AG04450 (cell line): ENCODE results near the gene RETSAT. TPM values are rescaled to one million over a fixed set of nuclear protein-coding genes. Genes with fewer than 3 reads are reported as not detected.
A peak's percentile ranks its signal among the peaks of the same experiment; 100 is the strongest.
"Not testable (repeated sequence)": the region's sequence is repeated elsewhere in the genome, so short reads cannot be mapped to it uniquely, and the experiment has no call there.

ENCODE experiments used
- CTCF ChIA-PET: fragments of 300-600, 350-600 bp; formaldehyde crosslinking; extraction: SDS; loops from one replicate; lab custom pipeline; 2022; ENCODE audit warnings: antibody characterized with exemption, inconsistent platforms; lab: Charles Lee
- POLR2A ChIA-PET: fragments of 350-600 bp; formaldehyde crosslinking; extraction: SDS; loops from one replicate; lab custom pipeline; 2021; ENCODE audit warnings: antibody characterized with exemption, inconsistent platforms; lab: Yijun Ruan, JAX
- DNase-seq: peaks from one replicate; pipeline ENCODE4 v3.0.0-alpha.2; 2011; ENCODE audit warnings: low read depth, low spot score
- H3K27ac ChIP-seq: one replicate; pipeline ENCODE4 v1.5.1; 2012; ENCODE audit warnings: low read depth, low read length, control low read depth
- H3K27me3 ChIP-seq: one replicate; pipeline ENCODE4 v1.6.0; 2012; ENCODE audit warnings: low read length; ENCODE audit not compliant: control insufficient read depth, insufficient read depth
- H3K4me3 ChIP-seq: 2 replicates; pipeline ENCODE4 v1.5.1; 2011; ENCODE audit warnings: mild to moderate bottlenecking, low read depth, low read length, control low read depth
- H3K9me3 ChIP-seq: 2 replicates; pipeline ENCODE4 v1.5.1; 2012; ENCODE audit warnings: low read length; ENCODE audit not compliant: control insufficient read depth, insufficient read depth
- polyA plus RNA-seq: library from polyadenylated mRNA; depleted of rRNA; stranded (reverse); fragments of >200 nt; gene quantifications from 2 replicates; pipeline ENCODE4 v1.2.3, GENCODE V29; 2011
- TF ChIP-seq, protein P1 (sequence below): IDR thresholded peaks from 2 replicates; pipeline ENCODE4 v1.5.1; 2011; ENCODE audit warnings: low read depth, low read length, control low read depth, inconsistent platforms

The RETSAT gene
- polyA plus RNA-seq, 1 experiment: 35.5 TPM

DNA sequence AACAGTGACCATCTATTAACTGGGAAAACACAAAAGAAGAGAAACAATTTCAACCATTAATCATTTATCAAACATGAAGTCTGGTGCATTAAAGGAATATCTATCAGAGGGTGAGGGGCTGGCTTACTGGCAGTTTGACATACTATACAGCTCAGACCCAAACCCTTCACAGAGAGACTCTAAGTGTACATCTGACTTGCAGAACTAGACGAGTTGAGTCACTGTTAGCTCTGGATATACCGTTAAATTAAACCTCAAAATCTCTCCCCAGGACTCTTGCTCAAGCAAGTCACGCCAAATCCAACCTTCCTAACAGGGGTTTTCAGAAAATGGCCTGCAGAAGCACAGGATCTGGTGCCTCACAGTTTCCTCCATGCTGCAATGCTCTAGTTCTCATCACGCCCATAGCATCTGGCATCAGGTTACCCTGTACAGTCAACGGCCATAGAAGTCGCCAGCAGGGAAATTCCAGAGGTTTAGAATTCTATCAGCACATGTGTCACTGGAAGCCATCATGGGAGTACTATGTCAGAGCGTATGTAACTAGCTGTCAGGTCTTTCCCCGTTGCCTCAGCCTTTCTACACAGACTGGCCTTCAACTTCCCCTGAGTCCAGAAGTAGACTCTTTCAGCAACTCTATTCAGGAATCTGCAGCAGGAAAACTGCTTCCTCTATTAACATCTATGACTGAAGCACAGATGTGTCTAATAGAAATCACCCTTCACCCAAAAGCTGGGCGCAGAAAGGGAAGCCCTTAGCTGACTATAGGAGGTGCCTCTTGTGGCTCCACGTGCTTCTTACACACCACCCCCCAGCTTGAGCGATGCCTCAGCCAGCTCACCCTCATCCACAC, 35.9 kb downstream of the RETSAT start:
- TF ChIP-seq, protein P1, sequence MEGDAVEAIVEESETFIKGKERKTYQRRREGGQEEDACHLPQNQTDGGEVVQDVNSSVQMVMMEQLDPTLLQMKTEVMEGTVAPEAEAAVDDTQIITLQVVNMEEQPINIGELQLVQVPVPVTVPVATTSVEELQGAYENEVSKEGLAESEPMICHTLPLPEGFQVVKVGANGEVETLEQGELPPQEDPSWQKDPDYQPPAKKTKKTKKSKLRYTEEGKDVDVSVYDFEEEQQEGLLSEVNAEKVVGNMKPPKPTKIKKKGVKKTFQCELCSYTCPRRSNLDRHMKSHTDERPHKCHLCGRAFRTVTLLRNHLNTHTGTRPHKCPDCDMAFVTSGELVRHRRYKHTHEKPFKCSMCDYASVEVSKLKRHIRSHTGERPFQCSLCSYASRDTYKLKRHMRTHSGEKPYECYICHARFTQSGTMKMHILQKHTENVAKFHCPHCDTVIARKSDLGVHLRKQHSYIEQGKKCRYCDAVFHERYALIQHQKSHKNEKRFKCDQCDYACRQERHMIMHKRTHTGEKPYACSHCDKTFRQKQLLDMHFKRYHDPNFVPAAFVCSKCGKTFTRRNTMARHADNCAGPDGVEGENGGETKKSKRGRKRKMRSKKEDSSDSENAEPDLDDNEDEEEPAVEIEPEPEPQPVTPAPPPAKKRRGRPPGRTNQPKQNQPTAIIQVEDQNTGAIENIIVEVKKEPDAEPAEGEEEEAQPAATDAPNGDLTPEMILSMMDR: no peak
- POLR2A ChIA-PET: interaction anchor here (0.7 to 1.3 kb wide), 3 partner anchors 16 to 229 kb away, joined by 3 to 8 read pairs (median 4); partner anchors contain the start of genes ELMOD3 and RETSAT
- CTCF ChIA-PET: interaction anchor here (0.6 to 2.5 kb wide), 3 partner anchors 18 to 220 kb away, joined by 3 to 9 read pairs (median 3); partner anchors contain the start of gene MAT2A

DNA sequence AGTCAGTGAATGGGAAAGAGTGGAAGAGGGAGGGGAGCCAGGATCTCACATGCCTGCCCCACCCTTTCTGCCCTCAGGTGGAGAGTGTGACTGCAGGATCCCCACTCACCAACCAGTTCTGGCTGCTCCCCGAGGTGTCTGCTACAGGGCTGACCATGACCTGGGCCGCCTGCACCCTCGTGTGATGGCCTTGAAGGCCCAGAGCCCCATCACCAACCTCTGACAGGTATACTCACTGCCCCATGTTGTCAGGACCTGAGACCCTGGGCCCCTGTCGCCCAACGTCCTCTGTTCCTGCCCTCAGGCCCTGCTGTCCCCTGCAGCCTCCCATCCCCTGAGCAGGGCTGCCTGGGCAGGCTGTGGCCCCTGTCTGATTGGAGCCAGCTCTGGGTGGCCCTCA, 38.4 kb downstream of the RETSAT start:
- CTCF ChIA-PET, H3K9me3 ChIP-seq, POLR2A ChIA-PET, H3K27ac ChIP-seq, H3K27me3 ChIP-seq, DNase-seq, H3K4me3 ChIP-seq: not testable (repeated sequence)

More for the DNA sequence above, 35.9 kb downstream of the RETSAT start:
- Histone ChIP-seq H3K9me3 (no peaks in the 10 kb centered on the region; the same call in 1 of the 2 replicates), H3K27me3 (no peaks in the 10 kb centered on the region), H3K4me3 (no peak overlapping the region), H3K27ac (peak overlapping the region; percentile 65)
- DNase-seq: no peak

DNA sequence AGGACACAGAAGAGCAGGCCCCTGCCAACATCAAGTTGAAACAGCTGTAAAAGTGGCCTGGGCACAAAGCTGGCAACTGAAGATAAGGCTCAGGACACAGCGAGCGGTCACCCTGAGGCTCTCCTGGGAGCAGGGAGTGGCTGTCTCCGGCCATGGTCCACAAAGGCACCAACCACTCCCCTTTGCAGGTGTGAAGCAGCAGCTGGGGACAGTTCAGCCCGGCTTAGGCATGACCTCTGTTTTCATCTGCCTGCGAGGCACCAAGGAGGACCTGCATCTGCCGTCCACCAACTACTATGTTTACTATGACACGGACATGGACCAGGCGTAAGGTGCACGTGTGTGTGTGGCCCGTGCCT, 39.5 kb downstream of the RETSAT start:
- Histone ChIP-seq H3K9me3 (no peaks in the 10 kb centered on the region), H3K4me3 (no peak overlapping the region), H3K27me3 (no peaks in the 10 kb centered on the region), H3K27ac (no peak overlapping the region)
- POLR2A ChIA-PET: interaction anchor here (1.0 kb wide), 1 partner anchor 10 kb away, joined by 3 read pairs; no protein-coding TSS in a partner anchor
- TF ChIP-seq, protein P1: no peak
- DNase-seq: no peak
- CTCF ChIA-PET: interaction anchor here (1.6 kb wide), 1 partner anchor 15 kb away, joined by 8 read pairs; no protein-coding TSS in a partner anchor

DNA sequence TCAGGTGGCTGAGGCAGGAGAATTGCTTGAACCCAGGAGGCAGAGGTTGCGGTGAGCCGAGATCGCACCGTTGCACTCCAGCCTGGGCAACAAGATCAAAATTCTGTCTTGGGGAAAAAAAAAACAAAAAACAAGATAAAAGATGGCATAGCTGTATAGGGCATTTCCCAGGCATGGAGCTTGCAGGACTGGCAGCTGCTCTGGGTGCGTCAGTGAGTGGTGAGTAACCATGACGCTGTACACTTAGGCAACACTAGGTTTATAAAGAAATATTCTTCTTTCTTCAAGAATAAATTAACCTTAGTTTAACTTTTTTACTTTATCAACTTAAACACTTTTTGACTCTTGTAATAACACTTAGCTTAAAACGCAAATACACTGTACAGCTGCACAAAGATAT, 41.9 kb downstream of the RETSAT start:
- H3K4me3 ChIP-seq: no peak overlapping the region
- ChIA-PET CTCF (interaction anchor here (1.2 to 1.3 kb wide), 2 partner anchors 13 to 239 kb away, joined by 3 to 4 read pairs; no protein-coding TSS in a partner anchor), POLR2A (interaction anchor here (0.7 to 1.6 kb wide), 5 partner anchors 12 to 125 kb away, joined by 3 to 6 read pairs (median 3); partner anchors contain the start of genes ELMOD3, RETSAT and TGOLN2)
- TF ChIP-seq, protein P1: no peak
- DNase-seq: peak; percentile 66
- peak overlapping the region; percentile 83 for H3K27ac ChIP-seq
- H3K9me3 ChIP-seq: no peaks in the 10 kb centered on the region
- H3K27me3 ChIP-seq: no peaks in the 10 kb centered on the region

DNA sequence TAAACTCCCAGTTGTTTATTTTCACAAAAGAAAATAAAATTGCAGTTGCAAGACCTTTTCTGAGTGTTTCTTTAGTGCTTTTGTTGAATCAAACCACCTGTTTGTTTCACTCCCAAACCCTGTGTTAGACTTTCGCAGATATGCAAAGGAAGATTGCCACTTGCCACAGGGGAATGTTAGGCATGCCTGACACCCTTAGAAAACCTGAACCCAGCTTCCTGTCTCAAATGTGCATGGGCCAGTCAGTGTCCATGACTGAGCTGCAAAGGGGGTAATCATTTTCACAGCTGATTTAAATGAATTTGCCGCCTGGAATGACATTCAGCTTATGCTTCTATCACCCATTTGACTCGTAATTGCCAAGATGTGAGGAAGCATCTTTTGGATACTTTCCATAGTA, 44.0 kb downstream of the RETSAT start:
- ChIA-PET POLR2A (interaction anchor here (1.2 kb wide), 1 partner anchor 228 kb away, joined by 4 read pairs; the partner anchor contains the start of gene MAT2A), CTCF (interaction anchor here (2.8 to 3.0 kb wide), 2 partner anchors 10 to 244 kb away, joined by 8 to 24 read pairs; no protein-coding TSS in a partner anchor)
- Histone ChIP-seq H3K27me3 (no peaks in the 10 kb centered on the region), H3K4me3 (no peak overlapping the region), H3K27ac (no peak overlapping the region), H3K9me3 (no peaks in the 10 kb centered on the region)
- DNase-seq: no peak
- TF ChIP-seq, protein P1: no peak
